Bone marrow (tissue), 2 donors: ENCODE data around the gene MACO1.
"Not testable (repeated sequence)": the region's sequence is repeated elsewhere in the genome, so short reads cannot be mapped to it uniquely, and the experiment has no call there.

Experiments
- DNase-seq, 2 donors: peaks; one replicate each; lab custom pipeline; 2025; lab: John Stamatoyannopoulos, UW

MACO1 gene

GRCh38 chr1:25487628-25488027, 56.9 kb downstream of the MACO1 start:
- no peak for DNase-seq

- no peak for DNase-seq
Observed at GRCh38 chr1:25492323-25492722, 61.6 kb downstream of the MACO1 start.

GRCh38 chr1:25494952-25495351, 64.3 kb downstream of the MACO1 start:
- no peak for DNase-seq

DNA sequence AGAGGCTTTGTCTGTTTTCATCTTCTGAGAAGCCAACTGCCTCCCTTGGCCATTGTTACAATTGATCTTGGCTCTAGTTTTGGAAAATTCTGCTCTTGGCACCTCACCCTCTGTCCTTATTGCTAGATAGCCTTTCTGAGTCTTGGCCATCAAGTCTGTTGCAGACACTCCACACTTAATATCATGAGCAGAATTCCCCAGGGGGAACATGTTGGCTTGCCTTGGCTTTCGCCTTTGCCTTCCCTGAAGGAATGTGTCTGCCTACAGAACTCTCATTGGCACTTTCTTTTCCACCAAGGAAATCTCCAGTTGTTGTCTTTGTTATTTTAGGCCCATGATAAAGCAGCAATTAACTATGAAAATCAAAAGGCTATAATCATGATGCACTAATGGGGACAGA, 70.0 kb downstream of the MACO1 start:
- no peak for DNase-seq

GRCh38 chr1:25501235-25502058, 70.8 kb downstream of the MACO1 start:
- DNase-seq, result no peak

GRCh38 chr1:25502957-25503356, 72.3 kb downstream of the MACO1 start:
- DNase-seq, result no peak

DNA sequence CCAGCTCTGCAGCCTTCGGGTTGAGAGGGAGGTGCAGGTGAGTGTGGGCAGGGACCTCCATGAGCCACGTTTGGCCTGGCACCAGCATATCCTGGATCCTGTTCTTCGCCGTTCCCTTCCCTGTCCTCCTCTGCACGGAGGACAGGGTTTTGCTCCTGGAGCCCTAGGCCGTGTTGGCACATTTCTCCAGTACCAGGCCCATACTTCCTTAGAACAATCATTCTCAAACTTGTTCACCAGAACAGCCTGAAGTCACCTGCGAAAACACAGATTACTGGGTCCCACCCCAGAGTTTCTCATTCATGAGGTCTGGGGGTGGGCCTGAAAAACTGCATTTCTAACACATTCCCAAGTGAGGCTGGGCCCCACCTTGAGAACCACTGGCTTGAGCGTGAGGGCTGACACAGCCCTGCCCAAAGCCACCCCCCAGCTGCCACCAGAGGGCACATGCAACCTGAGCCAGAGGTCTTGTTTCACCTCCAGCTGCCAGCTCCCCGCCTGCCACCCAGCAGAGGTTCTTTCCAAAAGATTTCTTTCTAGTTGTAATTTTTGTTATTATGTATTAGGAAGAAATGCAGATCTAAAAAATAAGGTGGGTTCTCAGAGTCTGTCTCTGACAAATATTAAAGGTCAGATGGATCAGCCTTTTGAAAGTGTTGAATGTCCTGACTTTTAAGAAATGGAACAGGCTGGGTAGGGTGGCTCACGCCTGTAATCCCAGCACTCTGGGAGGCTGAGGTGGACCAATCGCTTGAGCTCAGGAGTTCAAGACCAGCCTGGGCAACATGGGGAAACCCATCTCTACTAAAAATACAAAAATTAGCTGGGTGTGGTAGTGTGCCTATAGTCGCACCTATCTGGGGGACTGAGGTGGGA, 73.1 kb downstream of the MACO1 start:
- DNase-seq, result no peak

GRCh38 chr1:25504706-25505595, 74.3 kb downstream of the MACO1 start:
- no peak for DNase-seq

DNA sequence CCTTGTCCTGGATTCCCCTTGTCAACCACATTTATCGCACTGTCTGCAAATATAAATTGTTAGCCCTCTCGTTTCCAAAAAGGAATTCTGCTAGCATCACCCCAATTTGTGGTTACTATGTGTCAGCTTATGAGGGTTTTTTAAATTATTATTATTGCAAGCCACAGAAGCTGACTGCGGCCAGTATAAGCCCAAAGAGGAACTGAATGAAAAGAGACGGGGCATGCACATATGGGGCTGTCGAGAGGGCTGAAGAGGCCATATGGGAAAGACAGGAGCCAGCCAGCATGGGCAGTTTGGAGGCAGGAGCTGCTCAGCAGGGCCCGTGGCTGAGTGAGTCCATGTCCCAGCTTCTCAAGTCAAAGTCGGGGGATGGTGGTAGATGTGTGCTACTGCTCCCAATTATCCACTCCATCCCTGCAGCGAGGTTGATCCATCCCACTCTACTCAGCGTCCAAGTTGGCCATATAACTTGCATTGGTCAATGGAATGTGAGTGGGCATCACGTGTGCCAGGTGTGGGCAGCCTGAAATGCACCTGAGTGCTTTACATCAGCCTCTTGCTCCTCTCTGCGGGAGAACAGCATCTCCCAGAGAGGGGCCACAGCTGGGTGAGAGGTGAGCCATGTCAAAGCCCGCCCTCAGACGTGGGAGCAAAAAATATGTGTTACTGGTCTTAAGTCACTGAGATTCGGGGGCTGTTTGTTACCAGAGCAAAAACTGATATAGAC, 75.1 kb downstream of the MACO1 start:
- DNase-seq, result no peak

- DNase-seq, result not testable (repeated sequence)
Observed at GRCh38 chr1:25506566-25507463, 76.1 kb downstream of the MACO1 start.

DNA sequence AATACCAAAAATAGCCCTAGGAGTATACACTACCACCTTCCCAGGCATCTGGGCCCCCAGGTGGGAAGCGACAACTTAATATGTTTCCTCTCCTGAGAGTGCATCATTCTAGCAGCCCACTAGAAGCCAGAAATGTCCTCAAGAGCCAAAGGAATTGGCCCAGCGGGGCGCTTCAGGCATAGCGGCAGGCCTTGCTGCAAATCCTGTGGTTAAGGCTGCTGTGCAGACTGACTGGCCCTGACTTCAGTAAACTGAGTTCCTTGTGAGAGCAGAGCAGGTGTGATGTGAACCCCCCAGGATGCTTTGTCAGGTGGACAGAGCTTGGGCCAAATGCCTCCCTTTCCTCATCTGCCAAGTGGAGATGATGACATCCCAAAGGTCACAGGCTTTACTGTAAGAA, 83.0 kb downstream of the MACO1 start:
- no peak for DNase-seq

GRCh38 chr1:25515033-25515432, 84.3 kb downstream of the MACO1 start:
- DNase-seq, result no peak

GRCh38 chr1:25516686-25517085, 86.0 kb downstream of the MACO1 start:
- DNase-seq, result no peak

- DNase-seq, result no peak
Observed at GRCh38 chr1:25517476-25518394, 87.0 kb downstream of the MACO1 start.

DNA sequence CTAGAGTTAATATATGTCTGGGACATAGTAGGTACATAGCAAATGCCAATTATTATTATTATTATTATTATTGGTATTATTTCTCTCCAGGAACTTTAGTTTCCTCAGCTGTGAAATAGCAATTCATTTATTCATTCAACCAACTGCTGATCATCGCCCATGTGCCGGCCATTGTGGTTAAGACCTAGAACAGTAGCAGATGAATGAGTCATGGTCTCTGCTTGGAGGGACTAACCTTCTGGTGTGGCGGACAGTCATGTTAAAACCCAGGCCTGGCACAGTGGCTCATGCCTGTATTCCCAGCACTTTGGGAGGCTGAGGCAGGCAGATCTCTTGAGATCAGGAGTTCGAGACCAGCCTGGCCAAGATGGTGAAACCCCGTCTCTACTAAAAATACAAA, 88.9 kb downstream of the MACO1 start:
- no peak for DNase-seq

DNA sequence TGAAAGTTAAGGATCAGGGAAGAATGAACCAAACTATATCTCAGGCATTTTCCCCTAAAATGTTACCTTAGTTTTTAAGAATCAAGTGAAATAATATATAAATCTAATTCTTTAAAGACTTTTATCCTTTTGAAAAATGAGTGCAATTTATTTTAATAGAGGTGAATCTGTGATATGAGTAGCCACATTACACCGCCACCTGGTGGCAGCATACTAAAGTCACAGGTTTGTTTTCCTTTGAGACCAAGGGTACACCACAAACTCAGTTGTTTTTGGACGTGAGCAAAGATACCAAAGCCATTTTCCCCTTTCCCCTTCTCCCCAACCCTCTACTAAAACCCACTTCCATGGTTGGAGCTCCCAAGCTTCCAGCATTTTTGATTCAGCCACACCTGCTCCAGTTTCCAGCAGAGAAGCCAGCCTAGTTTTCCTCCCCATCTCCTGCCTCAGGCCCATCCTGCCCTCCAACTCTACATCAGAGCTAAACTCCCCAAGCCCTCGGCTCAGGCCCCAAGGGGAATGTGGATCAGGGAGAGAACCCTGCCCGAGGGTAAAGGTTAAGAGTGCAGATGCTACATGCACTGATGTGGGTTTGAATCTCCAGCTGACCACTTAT, 89.9 kb downstream of the MACO1 start:
- DNase-seq, result peak in 1 of 2 donors; percentile 67

DNA sequence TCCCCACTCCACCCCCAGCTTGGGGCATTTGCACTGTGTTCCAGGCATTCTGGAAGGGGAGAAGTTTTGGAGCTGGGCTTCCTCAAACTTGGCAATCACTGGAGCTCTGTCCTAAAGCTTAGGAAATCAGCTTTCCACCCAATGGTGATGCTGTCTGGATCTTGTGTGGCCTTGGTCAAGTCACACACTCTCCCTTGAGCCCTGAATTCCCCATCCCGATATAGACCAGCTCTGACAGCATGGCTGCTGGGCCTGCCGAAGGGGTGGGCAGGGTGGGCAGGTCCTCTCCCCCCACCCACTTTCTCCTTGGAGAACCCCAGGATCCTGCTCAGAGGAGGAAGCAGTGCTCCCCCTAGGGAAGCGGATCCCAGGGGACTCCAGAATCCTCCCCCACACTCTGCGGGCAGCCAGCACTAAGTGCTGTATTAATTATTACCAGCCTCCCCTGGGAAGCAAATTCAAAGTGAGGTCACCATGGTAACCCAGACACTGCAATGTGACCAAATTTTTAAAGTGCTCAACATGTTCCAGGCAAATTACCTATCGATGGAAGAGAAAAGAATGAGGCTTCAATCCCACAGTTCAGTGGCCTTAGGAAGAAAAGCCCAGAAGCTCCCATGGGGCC, 91.4 kb downstream of the MACO1 start:
- DNase-seq, result no peak

- DNase-seq, result no peak
Observed at GRCh38 chr1:25523542-25523941, 92.8 kb downstream of the MACO1 start.
